PC-9 (cell line): ENCODE results near the gene DIDO1. TPM values are rescaled to one million over a fixed set of nuclear protein-coding genes. Genes with fewer than 3 reads are reported as not detected.

Experiments
- BruUV-seq: library from RNA; stranded (reverse); fragments of 400-500 nt; replicated peaks from 2 replicates; lab custom pipeline; 2021; lab: Mats Ljungman, UMichigan
- CTCF ChIA-PET: fragments of 300-600 bp; sonication (Branson Sonifier 250); formaldehyde crosslinking; loops from one replicate; lab custom pipeline; 2022; ENCODE audit warnings: antibody characterized with exemption; lab: Charles Lee
- POLR2A ChIA-PET: fragments of 300-600 bp; sonication (Branson Sonifier 250); formaldehyde crosslinking; loops from one replicate; lab custom pipeline; 2022; ENCODE audit warnings: antibody characterized with exemption; ENCODE audit not compliant: unreplicated experiment; lab: Charles Lee
- DNase-seq, 2 experiments: peaks; one replicate each; pipeline versions ENCODE4 v3.0.0 to v3.0.0-alpha.2; 2015 to 2022; ENCODE audit warnings: mixed read lengths in 1 of 2
- H2AFZ ChIP-seq: fragments of 200-600 bp; sonication (generic); 2 replicates; pipeline ENCODE4 v1.8.1; 2017; ENCODE audit warnings: antibody characterized with exemption
- H3F3A ChIP-seq: fragments of 200-600 bp; sonication (generic); 2 replicates; pipeline ENCODE4 v1.8.1; 2017; ENCODE audit warnings: antibody characterized with exemption, mild to moderate bottlenecking, low read depth; ENCODE audit not compliant: insufficient read depth
- H3K27ac ChIP-seq: fragments of 200-600 bp; sonication (generic); 2 replicates; pipeline ENCODE4 v1.6.1; 2016; ENCODE audit warnings: mixed run types
- H3K27me3 ChIP-seq: fragments of 200-600 bp; sonication (generic); 2 replicates; pipeline ENCODE4 v1.6.1; 2016; ENCODE audit warnings: low read depth, mixed run types; ENCODE audit not compliant: insufficient read depth
- H3K36me3 ChIP-seq: fragments of 200-600 bp; sonication (generic); 2 replicates; pipeline ENCODE4 v1.6.1; 2016; ENCODE audit warnings: low read depth, mixed run types
- H3K4me1 ChIP-seq: fragments of 200-600 bp; sonication (generic); replicated peaks from 2 replicates; pipeline ENCODE4 v1.6.1; 2016; ENCODE audit warnings: mixed run types; ENCODE audit not compliant: insufficient read depth
- H3K4me2 ChIP-seq: fragments of 200-600 bp; sonication (generic); 2 replicates; pipeline ENCODE4 v1.6.1; 2017; ENCODE audit warnings: mixed run types
- H3K4me3 ChIP-seq: fragments of 200-600 bp; sonication (generic); 2 replicates; pipeline ENCODE4 v1.6.1; 2016; ENCODE audit warnings: mixed run types
- H3K79me2 ChIP-seq: fragments of 200-600 bp; sonication (generic); 2 replicates; pipeline ENCODE4 v1.6.1; 2017; ENCODE audit warnings: low read depth, mixed run types
- H3K9me2 ChIP-seq: fragments of 200-600 bp; sonication (generic); 2 replicates; pipeline ENCODE4 v1.8.1; 2017; ENCODE audit warnings: mild to moderate bottlenecking; ENCODE audit not compliant: insufficient read depth
- H3K9me3 ChIP-seq: fragments of 200-600 bp; sonication (generic); 2 replicates; pipeline ENCODE4 v1.8.1; 2016; ENCODE audit warnings: low read depth; ENCODE audit not compliant: insufficient read depth
- H4K20me1 ChIP-seq: fragments of 200-600 bp; sonication (generic); 2 replicates; pipeline ENCODE4 v1.8.1; 2017; ENCODE audit not compliant: insufficient read depth
- EZH2 ChIP-seq: fragments of 200-600 bp; sonication (generic); IDR thresholded peaks from 2 replicates; pipeline ENCODE4 v1.8.0; 2017; ENCODE audit warnings: antibody characterized with exemption, low read depth
- intact Hi-C: fragments of 100-400 bp; cut with micrococcal nuclease; formaldehyde crosslinking; loops from one replicate; pipeline ENCODE4 v1.10.0; 2022; ENCODE audit not compliant: unreplicated experiment
- total RNA-seq: library from RNA; stranded (reverse); gene quantifications from 2 replicates; pipeline ENCODE4 v1.2.3, GENCODE V29; 2021
- TF ChIP-seq, protein P1 (sequence below): fragments of 200-600 bp; sonication (generic); conservative IDR thresholded peaks from 2 replicates; pipeline ENCODE4 v1.6.1; 2017; ENCODE audit warnings: mixed run types, antibody characterized with exemption, mild to moderate bottlenecking, moderate library complexity

DIDO1 gene
- total RNA-seq, 1 experiment from 2014 or later: 61.4 TPM

DNA sequence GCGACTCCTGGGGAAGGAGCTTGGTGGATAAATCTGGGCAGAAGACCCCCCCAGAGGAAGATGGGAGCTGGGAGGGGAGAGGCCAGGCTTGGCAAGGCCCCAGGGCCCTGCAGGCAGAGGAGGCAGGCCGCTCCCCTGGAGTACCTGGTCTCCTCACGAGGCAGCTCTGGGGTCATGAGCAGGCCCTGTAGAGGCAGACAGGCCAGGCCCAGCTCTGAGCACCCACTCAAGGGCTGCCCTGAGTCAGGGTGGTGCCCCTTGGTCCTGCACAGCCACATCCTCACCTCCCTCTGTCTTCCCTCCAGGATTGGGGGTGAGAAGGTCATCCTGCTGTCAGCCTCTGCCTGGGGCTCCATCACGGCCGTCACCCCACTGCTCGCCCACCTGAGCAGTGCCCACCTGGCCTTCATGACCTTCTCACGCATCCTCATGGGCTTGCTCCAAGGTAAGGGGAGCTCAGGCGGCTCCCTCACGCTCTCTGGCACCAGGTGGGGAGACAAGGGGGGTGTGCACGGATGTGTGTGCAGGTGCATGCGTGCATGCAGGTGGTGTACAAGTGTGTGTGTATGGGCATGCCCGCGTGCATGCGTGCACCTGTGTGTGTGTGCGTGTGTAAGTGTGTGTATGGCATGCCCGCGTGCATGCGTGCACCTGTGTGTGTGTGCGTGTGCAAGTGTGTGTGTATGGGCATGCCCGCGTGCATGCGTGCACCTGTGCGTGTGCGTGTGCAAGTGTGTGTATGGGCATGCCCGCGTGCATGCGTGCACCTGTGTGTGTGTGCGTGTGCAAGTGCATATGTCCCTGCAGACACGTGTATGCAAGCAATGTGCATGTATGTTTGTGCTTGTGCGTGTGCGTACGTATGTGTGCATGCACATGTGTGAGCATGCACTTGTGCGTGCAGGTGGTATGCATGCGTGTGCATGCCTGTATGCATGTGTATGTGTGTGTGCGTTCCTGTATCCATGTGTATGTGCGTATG is 31.1 kb upstream of the DIDO1 start:
- TF ChIP-seq, protein P1, sequence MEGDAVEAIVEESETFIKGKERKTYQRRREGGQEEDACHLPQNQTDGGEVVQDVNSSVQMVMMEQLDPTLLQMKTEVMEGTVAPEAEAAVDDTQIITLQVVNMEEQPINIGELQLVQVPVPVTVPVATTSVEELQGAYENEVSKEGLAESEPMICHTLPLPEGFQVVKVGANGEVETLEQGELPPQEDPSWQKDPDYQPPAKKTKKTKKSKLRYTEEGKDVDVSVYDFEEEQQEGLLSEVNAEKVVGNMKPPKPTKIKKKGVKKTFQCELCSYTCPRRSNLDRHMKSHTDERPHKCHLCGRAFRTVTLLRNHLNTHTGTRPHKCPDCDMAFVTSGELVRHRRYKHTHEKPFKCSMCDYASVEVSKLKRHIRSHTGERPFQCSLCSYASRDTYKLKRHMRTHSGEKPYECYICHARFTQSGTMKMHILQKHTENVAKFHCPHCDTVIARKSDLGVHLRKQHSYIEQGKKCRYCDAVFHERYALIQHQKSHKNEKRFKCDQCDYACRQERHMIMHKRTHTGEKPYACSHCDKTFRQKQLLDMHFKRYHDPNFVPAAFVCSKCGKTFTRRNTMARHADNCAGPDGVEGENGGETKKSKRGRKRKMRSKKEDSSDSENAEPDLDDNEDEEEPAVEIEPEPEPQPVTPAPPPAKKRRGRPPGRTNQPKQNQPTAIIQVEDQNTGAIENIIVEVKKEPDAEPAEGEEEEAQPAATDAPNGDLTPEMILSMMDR: no peak
- no peak for TF ChIP-seq EZH2

DNA sequence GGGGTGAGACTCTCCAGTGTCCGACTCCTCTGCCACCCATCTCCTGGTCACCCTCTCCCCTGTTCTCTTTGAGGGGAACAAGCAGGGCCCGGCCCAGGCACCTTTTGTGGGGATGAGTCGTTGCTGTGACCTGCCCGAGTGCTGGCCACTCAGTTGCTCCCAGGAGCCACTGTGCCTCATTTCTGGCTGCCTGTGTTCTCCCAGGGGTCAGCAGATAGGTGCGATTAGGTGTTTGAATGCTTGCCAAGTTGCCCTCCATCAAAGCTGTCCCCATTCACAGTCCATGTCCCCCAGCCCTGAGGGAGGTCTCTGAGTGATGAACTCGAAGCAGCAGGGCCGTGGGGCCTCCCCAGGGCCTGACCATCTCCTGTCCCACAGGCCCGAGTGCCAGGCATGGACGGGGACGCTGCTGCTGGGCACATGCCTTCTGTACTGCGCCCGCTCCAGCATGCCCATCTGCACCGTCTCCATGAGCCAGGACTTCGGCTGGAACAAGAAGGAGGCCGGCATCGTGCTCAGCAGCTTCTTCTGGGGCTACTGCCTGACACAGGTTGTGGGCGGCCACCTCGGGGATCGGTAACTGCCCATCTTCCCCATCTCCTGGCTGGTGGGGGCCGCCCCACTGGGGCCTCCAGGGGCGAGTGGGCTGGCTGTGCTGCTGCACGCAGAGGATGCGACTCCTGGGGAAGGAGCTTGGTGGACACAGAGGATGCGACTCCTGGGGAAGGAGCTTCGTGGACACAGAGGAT is 30.3 kb upstream of the DIDO1 start:
- Histone ChIP-seq H4K20me1 (peaks cover 8% of the 10 kb centered on the region; the same call in 1 of the 2 replicates), H3K9me3 (no peaks in the 10 kb centered on the region), H3K4me1 (no peaks in the 10 kb centered on the region), H3F3A (no peaks in the 10 kb centered on the region), H2AFZ (no peak overlapping the region), H3K27me3 (peaks cover 27% of the 10 kb centered on the region), H3K36me3 (no peaks in the 10 kb centered on the region), H3K4me2 (no peak overlapping the region), H3K79me2 (no peaks in the 10 kb centered on the region), H3K4me3 (no peak overlapping the region), H3K9me2 (no peaks in the 10 kb centered on the region), H3K27ac (no peak overlapping the region)
- no TSS peak for BruUV-seq
- ChIA-PET CTCF (interaction anchor here (0.6 kb wide), 1 partner anchor 55 kb away, joined by 3 read pairs; no protein-coding TSS in a partner anchor), POLR2A (no interaction called here)
- TF ChIP-seq EZH2: no peak
- TF ChIP-seq, protein P1: no peak
- intact Hi-C loops: no loop called here
- no peak for DNase-seq

More for the DNA sequence above, 31.1 kb upstream of the DIDO1 start:
- H2AFZ ChIP-seq: no peak overlapping the region
- H3K27me3 ChIP-seq: peaks cover 36% of the 10 kb centered on the region
- no peak overlapping the region for H3K4me3 ChIP-seq
- H3K79me2 ChIP-seq: no peaks in the 10 kb centered on the region
- no peak for DNase-seq
- H3K9me3 ChIP-seq: no peaks in the 10 kb centered on the region
- no peaks in the 10 kb centered on the region for H3K9me2 ChIP-seq
- CTCF ChIA-PET: interaction anchor here (0.6 kb wide), 1 partner anchor 56 kb away, joined by 3 read pairs; no protein-coding TSS in a partner anchor
- no peaks in the 10 kb centered on the region for H3K36me3 ChIP-seq
- no TSS peak for BruUV-seq
- no peak overlapping the region for H3K4me2 ChIP-seq
- no peaks in the 10 kb centered on the region for H3F3A ChIP-seq
- H3K4me1 ChIP-seq: no peaks in the 10 kb centered on the region
- POLR2A ChIA-PET: no interaction called here
- intact Hi-C loops: no loop called here
- no peak overlapping the region for H3K27ac ChIP-seq
- peaks cover 8% of the 10 kb centered on the region; the same call in 1 of the 2 replicates for H4K20me1 ChIP-seq
